WTC11 (cell line): ENCODE results near the gene GNAT3.

ENCODE experiments used
- ATF3 ChIP-seq: sonication (generic); formaldehyde crosslinking; conservative IDR thresholded peaks from 2 replicates; pipeline ENCODE4 v1.8.1; 2022; ENCODE audit warnings: mild to moderate bottlenecking, missing genetic modification reagents
- CTCF ChIP-seq: fragments of 200-600 bp; IDR thresholded peaks from 2 replicates; pipeline ENCODE4 v1.8.0; 2022; ENCODE audit warnings: antibody characterized with exemption
- E2F1 ChIP-seq: sonication (generic); formaldehyde crosslinking; IDR thresholded peaks from 2 replicates; pipeline ENCODE4 v1.8.0; 2022; ENCODE audit warnings: mild to moderate bottlenecking, missing genetic modification reagents
- ESRRA ChIP-seq: sonication (generic); formaldehyde crosslinking; IDR thresholded peaks from 2 replicates; pipeline ENCODE4 v1.8.1; 2022; ENCODE audit warnings: mild to moderate bottlenecking, missing genetic modification reagents, borderline replicate concordance
- FOXP1 ChIP-seq: sonication (generic); formaldehyde crosslinking; IDR thresholded peaks from 2 replicates; pipeline ENCODE4 v1.8.0; 2022; ENCODE audit warnings: missing genetic modification reagents, mild to moderate bottlenecking, moderate library complexity, borderline replicate concordance
- MAX ChIP-seq: sonication (generic); formaldehyde crosslinking; IDR thresholded peaks from 2 replicates; pipeline ENCODE4 v1.8.0; 2022; ENCODE audit warnings: mild to moderate bottlenecking, missing genetic modification reagents
- MXD4 ChIP-seq: fragments of 250-450 bp; sonication (Bioruptor Pico); IDR thresholded peaks from 2 replicates; pipeline ENCODE4 v1.8.0; 2021; ENCODE audit warnings: mild to moderate bottlenecking, moderate library complexity, borderline replicate concordance
- SP1 ChIP-seq: sonication (generic); formaldehyde crosslinking; conservative IDR thresholded peaks from 2 replicates; pipeline ENCODE4 v1.8.1; 2022; ENCODE audit warnings: missing genetic modification reagents
- TCF7 ChIP-seq: sonication (generic); formaldehyde crosslinking; IDR thresholded peaks from 2 replicates; pipeline ENCODE4 v1.8.0; 2022; ENCODE audit warnings: mild to moderate bottlenecking, low read depth, missing genetic modification reagents, moderate library complexity
- USF1 ChIP-seq: sonication (generic); formaldehyde crosslinking; IDR thresholded peaks from 2 replicates; pipeline ENCODE4 v1.8.0; 2022; ENCODE audit warnings: mild to moderate bottlenecking, missing genetic modification reagents
- USF2 ChIP-seq: sonication (generic); formaldehyde crosslinking; IDR thresholded peaks from 2 replicates; pipeline ENCODE4 v1.8.1; 2023; ENCODE audit warnings: mild to moderate bottlenecking, missing genetic modification reagents, moderate library complexity
- ZNF138 ChIP-seq: sonication (generic); formaldehyde crosslinking; conservative IDR thresholded peaks from 2 replicates; pipeline ENCODE4 v1.8.1; 2022; ENCODE audit warnings: mild to moderate bottlenecking, moderate library complexity, missing genetic modification reagents

GRCh38 chr7:80472491-80473200 is 39.2 kb downstream of the GNAT3 start:
- TF ChIP-seq CTCF (no peak), ZNF138 (CRISPR knock-in tag) (no peak), MXD4 (CRISPR knock-in tag) (no peak), USF1 (no peak), FOXP1 (no peak), ESRRA (CRISPR knock-in tag) (no peak), MAX (no peak), TCF7 (CRISPR knock-in tag) (no peak), SP1 (no peak), ATF3 (CRISPR knock-in tag) (no peak), USF2 (CRISPR knock-in tag) (no peak), E2F1 (CRISPR knock-in tag) (no peak)
